Fibroblast of skin of back (primary cell): ENCODE results near the gene PROSER3.
A peak's percentile ranks its signal among the peaks of the same experiment; 100 is the strongest.
"Not testable (repeated sequence)": the region's sequence is repeated elsewhere in the genome, so short reads cannot be mapped to it uniquely, and the experiment has no call there.

Source experiments
- DNase-seq: peaks from one replicate; pipeline ENCODE4 v3.0.0-alpha.2; 2013

Gene PROSER3

GRCh38 chr19:35755131-35755549, 2.8 kb upstream of the PROSER3 start:
- DNase-seq: no peak

GRCh38 chr19:35755550-35756376, 2.2 kb upstream of the PROSER3 start:
- DNase-seq: peak; percentile 33

GRCh38 chr19:35756377-35757230, 1.4 kb upstream of the PROSER3 start, which contains the start of gene HSPB6:
Gene HSPB6 (minus strand): TSS chr19:35757029. CDS start chr19:35757008, 21 bp downstream.
- peak; percentile 68 for DNase-seq

- peak; percentile 94 for DNase-seq
Observed at GRCh38 chr19:35757231-35757748, 686 bp upstream of the PROSER3 start.

- DNase-seq: no peak
Observed at GRCh38 chr19:35759697-35760096, 1.7 kb downstream of the PROSER3 start.

GRCh38 chr19:35760711-35761349, 2.9 kb downstream of the PROSER3 start:
- DNase-seq: peak; percentile 22

GRCh38 chr19:35764432-35765315, 6.7 kb downstream of the PROSER3 start:
- no peak for DNase-seq

GRCh38 chr19:35766571-35767104, 8.7 kb downstream of the PROSER3 start:
- DNase-seq: no peak

GRCh38 chr19:35767288-35768081, 9.5 kb downstream of the PROSER3 start:
- no peak for DNase-seq

- DNase-seq: no peak
Observed at GRCh38 chr19:35768082-35768421, 10.1 kb downstream of the PROSER3 start.

GRCh38 chr19:35772362-35772761, 14.4 kb downstream of the PROSER3 start:
- not testable (repeated sequence) for DNase-seq

- DNase-seq: no peak
Observed at GRCh38 chr19:35773020-35773806, 15.2 kb downstream of the PROSER3 start.

- DNase-seq: no peak
Observed at GRCh38 chr19:35774274-35775045, 16.5 kb downstream of the PROSER3 start.

- no peak for DNase-seq
Observed at GRCh38 chr19:35775046-35775297, 17.0 kb downstream of the PROSER3 start.

GRCh38 chr19:35775298-35776101, 17.5 kb downstream of the PROSER3 start, which contains the start of gene ARHGAP33:
Gene ARHGAP33 (plus strand): TSS chr19:35775564. CDS start chr19:35775659, 95 bp downstream.
- DNase-seq: peak; percentile 97

GRCh38 chr19:35776102-35776788, 18.3 kb downstream of the PROSER3 start:
- DNase-seq: no peak

GRCh38 chr19:35777086-35777841, 19.3 kb downstream of the PROSER3 start:
- DNase-seq: no peak
